Stimulated activated CD4-positive, alpha-beta T cell treated with anti-CD3 and anti-CD28 coated beads, Interleukin-1b, Interleukin-23, amount 100 ng/mL, for 24 hours (primary cell): ENCODE results near the gene CPE.
"Not testable (repeated sequence)": the region's sequence is repeated elsewhere in the genome, so short reads cannot be mapped to it uniquely, and the experiment has no call there.

ENCODE experiments used
- DNase-seq, 4 experiments: peaks; one replicate each; pipeline ENCODE4 v3.0.0-alpha.2; 2020; ENCODE audit warnings: low read depth in 4 of 4, low spot score in 1 of 4

CPE gene

GRCh38 chr4:165403048-165403447 is 24.2 kb downstream of the CPE start:
- DNase-seq: no peak

- DNase-seq: no peak
Measured at GRCh38 chr4:165403637-165404036, 24.8 kb downstream of the CPE start.

DNA sequence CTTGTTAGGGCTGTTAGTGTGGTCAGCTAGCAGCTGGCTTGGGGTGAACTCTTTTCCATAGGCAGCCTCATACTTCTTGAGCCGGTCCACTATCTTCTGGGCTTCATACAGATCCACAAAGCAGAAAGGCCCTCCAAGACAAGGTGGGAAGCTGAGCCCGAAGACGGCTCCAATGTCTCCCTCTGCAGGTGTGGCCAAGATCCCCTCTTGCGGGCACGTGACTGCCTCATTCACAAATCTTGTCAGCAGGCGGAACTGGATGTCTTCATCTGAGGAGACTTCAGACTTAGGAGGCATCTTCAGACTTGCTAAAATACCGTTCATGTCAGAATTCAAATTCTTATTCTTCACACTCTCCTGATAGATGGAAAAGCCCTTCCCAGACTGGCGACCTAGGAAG is 25.3 kb downstream of the CPE start:
- DNase-seq: no peak

GRCh38 chr4:165404696-165405095 is 25.9 kb downstream of the CPE start:
- no peak for DNase-seq

DNA sequence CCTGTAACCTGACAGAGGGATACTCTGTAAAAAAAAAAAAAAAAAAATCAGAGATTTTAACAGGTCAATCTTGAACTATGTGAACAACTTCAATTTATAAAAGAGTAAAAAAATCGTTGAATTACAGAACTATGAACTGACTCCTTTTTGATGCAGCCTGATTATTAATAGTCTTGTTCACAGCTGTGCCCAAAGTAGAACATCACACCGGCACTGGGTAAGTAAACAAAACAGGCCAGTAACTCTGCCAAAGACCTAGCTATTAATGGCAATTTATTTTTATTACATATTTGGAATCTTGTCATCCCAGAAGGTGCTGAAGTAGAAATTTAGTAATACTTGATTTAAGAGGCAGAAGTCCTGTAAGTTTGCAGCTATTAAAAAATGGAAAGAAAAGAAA is 31.4 kb downstream of the CPE start:
- DNase-seq: no peak

DNA sequence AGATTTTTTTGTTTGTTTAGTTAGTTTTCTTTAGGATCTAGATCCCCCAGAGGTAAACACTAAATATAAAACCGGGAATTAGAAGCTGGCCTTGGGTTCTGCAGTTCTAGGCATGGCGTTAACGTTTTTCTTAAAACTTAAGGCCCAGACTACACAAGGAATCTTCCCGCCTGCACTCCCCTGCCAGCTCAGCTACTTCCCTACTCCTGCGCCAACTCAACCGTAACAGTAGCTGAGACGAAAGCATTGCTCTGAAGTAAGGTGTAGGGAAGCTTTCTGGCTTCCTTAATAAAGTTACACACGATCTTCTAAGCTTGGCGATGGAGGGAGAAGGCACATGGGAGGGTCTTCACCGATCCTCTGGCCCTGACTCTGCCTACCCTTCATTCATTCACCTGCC is 37.1 kb downstream of the CPE start:
- DNase-seq: no peak

DNA sequence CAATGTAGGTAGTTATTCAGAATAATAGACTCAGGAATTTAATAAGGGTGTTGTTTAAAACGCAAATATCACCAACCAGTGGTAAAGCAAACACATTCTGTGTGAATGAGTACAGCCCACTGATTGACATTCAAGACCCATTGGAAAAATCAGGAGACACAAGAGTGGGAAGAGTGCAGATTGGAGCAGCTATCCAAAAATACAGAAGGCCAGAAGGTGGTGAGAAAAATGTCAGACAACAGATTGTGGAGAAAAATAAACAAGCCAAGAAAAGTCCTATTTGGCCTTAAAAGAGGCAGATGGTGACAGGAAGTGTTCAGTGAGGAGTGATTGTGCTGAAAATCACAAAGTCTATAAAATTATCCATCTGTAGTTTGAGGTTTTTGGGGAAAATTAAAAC is 39.3 kb downstream of the CPE start:
- DNase-seq: no peak

DNA sequence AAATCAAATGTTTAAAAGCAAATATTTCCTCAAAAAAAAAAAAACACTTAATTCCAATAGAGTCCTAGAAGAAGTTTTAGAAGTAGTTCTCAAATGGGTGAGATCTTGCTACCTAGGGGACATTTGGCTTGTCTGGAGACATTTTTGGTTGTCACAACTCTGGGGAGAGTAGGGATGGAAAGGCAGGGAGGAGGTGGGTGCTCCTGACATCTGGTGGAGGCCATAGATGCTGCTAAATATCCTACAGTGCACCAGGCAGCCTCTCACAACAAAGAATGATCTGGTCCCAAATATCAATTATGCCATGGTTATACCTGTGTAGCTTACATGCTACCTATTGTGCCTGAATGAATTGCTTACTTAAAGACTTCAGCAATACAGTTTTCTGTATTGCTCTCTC is 46.8 kb downstream of the CPE start:
- DNase-seq: no peak

DNA sequence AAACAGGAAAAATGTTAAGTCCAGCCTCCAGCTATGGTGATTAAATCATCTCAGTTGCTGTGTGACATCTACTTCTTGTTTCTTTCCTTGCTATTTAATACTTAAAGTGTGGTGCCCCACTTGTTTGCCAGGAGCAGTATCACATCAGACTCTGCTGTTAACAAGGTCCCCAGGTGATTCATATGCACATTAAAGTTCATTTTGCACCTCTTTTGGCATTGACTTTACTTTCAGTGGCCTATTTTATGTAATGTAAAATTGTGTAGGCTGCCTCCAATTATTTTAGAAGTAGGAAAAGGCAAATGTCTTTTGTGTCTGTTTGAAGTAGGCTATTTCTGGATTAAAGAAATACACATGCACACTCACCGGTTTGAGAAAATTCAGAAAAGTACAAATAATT is 47.5 kb downstream of the CPE start:
- no peak for DNase-seq

DNA sequence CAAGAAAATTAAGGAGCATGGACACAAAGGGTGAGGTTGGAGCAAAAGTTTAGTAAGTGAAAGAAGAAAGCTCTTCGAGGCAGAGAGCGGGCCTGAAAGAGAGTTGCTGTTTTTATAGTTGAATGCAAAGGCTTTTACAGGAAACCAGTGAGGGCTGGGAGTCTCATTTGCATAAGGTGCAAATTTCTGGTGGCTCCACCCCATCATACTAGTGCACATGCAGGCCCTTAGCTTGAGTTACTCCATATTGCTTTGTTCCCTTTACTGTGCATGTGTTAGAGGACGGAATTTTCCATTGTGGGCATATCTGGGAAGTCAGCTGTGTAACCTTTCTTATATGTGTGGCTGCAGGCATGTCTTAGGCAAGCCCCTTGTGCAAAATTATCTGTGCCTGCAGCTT is 48.0 kb downstream of the CPE start:
- no peak for DNase-seq

DNA sequence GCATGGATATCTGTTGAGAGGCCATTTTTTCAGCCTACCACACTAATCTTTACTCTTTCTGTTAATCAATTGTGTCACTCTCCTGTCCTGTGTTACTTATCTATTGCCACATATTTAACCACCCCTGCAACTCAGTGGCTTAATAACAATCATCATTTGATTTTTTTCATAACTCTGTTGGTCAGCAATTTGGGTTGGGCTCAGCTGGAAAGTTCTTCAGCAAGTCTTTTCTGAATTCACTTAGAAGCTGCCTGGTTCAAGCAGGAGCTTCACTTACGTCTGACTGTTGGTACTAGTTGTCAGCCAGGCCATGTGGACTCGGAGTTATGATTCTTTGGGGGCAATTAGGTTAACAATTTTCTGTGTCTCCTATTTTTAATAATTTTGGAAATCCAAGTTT is 50.1 kb downstream of the CPE start:
- DNase-seq: no peak

GRCh38 chr4:165433529-165433928 is 54.7 kb downstream of the CPE start:
- no peak for DNase-seq

DNA sequence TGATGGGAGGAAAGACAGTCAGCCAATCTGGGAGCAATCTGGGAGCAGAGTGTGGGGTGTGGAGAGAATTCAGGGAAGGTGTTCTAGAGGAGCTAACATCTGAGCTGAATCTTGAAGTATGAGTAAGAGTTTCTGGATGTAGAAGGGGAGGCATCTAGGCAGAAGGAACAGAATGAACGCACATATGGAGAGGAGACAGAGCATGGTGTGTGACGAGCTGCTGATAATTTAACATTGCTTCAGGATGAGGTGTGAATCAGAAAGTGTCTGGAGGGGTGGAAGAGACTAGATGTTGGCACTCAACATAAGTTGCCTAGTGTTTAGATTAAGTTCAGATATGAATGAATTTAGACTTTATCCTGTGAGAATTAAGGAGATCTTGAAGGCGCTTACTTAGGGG is 58.9 kb downstream of the CPE start:
- DNase-seq: no peak

DNA sequence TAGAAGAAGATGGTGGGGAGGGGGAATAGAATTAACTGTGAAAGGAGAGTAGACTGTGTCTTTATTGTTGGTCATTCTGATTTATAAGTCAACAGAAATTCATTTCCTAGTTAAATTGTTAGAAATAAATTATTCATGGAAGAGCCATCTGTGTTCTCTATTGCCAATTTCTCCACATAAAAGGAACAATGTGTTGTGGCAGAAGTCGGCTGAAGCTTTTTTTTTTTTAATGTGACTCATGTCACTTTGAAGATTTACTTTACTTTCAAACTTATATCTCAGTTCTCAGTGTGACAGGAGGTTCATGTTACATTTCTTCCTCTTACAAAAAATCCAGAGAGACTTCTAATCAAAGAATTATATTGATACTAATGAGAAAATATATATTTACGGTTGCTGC is 60.5 kb downstream of the CPE start:
- DNase-seq: no peak

- DNase-seq: no peak
Measured at GRCh38 chr4:165439981-165440380, 61.2 kb downstream of the CPE start.

DNA sequence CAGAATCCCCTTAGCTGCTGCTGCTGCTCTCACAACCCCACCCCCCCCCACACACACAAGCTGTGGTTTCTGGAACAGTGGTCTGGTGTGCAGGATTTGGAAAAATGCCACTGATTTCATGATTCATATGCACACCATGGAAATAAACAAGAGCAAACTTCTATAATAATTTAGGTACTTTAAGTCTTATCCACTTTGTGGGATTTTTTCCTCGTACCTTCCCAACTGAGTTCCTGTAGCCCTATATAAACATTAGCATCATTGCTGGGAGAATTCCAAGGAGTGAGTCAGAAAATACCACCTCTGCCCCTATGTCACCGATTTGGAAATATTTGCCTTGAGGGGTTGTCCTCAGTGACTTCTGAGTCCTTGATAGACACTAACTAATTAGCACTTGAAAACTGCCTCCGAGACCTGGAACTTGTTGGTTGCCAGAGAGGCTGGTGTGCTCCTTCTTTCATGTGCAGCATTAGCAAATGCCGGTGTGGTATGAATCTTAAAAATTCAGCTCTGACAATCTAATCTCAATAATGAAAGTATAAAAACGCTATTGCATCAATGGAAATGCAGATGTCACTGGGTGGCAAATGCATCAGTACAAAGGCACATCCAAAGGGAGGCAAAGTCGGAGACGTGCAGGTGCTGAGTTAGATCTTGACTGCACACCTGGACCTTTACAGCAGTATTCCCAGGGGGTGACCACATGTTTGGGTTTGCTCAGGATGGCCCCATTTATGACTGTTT is 61.8 kb downstream of the CPE start:
- no peak for DNase-seq

DNA sequence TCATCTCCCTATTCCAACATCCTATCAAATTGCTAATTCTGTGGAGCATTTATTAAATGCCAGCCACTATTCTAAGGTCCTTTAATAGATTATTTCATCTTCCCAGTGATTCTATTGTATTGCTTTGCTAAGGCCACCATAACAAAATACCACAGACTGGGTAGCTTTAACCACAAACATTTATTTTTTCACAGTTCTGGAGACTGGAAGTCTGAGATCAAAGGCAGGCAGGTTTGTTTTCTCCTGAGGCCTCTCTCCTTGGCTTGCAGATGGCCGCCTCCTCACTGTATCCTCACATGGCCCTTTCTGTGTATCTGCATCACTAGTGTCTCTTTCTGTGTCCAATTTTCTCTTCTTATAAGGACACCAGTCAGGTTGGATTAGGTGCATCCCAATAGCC is 64.5 kb downstream of the CPE start:
- no peak for DNase-seq

GRCh38 chr4:165448700-165449099 is 69.9 kb downstream of the CPE start:
- DNase-seq: no peak

DNA sequence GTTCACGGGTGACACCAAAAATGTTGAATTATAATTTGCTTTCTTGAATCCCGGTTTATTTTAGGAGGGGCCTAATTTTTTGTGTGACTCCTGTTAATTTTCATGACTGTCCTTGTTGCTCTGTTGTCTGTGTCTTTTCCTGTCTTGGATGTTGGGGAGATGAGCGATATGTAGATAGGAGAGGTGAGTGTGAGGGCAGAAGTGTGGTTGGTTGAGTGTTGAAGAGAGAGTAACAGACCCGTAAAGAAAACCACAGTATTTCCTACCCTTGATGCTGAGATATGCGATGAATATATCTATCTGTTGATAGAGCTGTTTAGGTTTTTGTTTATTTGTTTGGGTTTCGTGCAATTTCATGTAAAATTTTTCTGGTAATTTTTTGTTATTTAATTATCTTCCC is 70.5 kb downstream of the CPE start:
- no peak for DNase-seq

DNA sequence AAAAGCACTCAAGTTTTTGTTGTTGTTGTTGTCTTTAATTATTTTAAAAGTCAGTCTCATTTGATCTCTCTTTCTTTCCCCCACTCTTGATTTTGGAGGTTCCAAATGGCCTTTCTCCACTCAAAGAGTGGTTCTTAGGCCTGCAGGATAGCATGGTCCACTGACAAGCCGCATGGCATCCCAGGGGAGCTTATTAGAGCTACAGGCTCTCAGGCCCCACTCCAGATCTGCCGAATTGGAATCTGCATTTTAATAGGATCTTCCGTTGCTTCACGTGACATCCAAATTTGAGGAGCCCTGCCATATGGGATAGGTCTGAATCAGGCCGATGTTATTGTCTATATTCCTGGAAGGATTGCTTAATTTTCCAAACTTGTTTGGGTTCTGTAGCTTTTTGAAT is 72.1 kb downstream of the CPE start:
- DNase-seq: no peak

DNA sequence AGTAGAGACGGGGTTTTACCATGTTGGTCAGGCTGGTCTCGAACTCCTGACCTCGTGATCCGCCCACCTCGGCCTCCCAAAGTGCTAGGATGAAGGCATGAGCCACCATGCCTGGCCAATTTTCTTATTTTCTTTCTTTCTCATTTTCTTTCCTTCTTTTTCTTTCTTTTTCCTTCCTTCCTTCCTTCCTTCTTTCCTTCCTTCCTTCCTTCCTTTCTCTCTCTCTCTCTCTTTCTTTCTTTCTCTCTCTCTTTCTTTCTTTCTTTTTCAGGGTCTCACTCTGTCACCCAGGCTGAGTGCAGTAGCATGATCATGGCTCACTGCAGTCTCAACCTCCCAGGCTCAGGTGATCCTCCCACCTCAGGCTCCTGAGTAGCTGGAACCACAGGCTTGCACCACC is 74.3 kb downstream of the CPE start:
- not testable (repeated sequence) for DNase-seq

DNA sequence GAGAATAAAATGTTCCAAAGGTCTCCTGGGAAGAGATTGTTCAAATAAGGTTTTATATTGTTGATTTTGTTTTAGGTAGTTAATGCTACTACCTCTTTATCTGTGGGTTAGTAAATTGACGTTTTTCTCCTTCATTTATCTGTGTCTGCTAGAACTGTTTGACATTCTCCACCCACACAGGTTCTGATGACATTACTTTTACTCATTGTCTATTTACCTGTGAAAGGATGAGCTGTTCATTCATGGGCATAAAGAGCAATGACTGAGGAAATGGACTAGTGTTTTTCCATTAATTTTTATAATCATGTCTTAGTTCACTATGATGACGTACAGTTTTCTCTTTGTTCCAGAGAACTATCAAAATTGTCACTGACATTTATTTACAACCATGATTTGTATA is 75.6 kb downstream of the CPE start:
- no peak for DNase-seq

GRCh38 chr4:165457793-165458192 is 79.0 kb downstream of the CPE start:
- DNase-seq: no peak

GRCh38 chr4:165458471-165458870 is 79.7 kb downstream of the CPE start:
- no peak for DNase-seq
